Progenitor cell of endocrine pancreas (in vitro differentiated cells): Measurements from ENCODE around the gene MAP3K4. TPM values are rescaled to one million over a fixed set of nuclear protein-coding genes. Genes with fewer than 3 reads are reported as not detected.

Source experiments
- DNase-seq: peaks from one replicate; pipeline ENCODE4 v3.0.0; 2021; ENCODE audit warnings: low spot score; ENCODE audit not compliant: unreplicated experiment
- H3K27ac Mint-ChIP-seq: 2 replicates; pipeline ENCODE4 v1.8.0; 2021; ENCODE audit warnings: mild to moderate bottlenecking, moderate library complexity, mixed read lengths
- H3K27me3 Mint-ChIP-seq: 2 replicates; pipeline ENCODE4 v1.8.0; 2021; ENCODE audit warnings: mixed read lengths
- H3K36me3 Mint-ChIP-seq: 2 replicates; pipeline ENCODE4 v1.8.0; 2022; ENCODE audit warnings: mixed read lengths; ENCODE audit not compliant: insufficient read depth
- H3K4me1 Mint-ChIP-seq: 2 replicates; pipeline ENCODE4 v1.8.0; 2021; ENCODE audit warnings: low read depth, mixed read lengths
- H3K4me3 Mint-ChIP-seq: 2 replicates; pipeline ENCODE4 v1.8.0; 2021; ENCODE audit warnings: low read depth, mild to moderate bottlenecking, moderate library complexity, mixed read lengths
- H3K9me3 Mint-ChIP-seq: 2 replicates; pipeline ENCODE4 v1.8.0; 2021; ENCODE audit warnings: low read depth, mixed read lengths
- total RNA-seq: library from RNA; stranded (reverse); gene quantifications from 2 replicates; pipeline ENCODE4 v1.2.1, GENCODE V29; 2021
- TF ChIP-seq, protein P1 (sequence below): fragments of 200-600 bp; sonication (generic); IDR thresholded peaks from one replicate; pipeline ENCODE4 v1.5.0; 2021; ENCODE audit warnings: antibody characterized with exemption, mild to moderate bottlenecking; ENCODE audit not compliant: unreplicated experiment

The MAP3K4 gene
- total RNA-seq, 1 donor from 2014 or later, result 68.1 TPM

DNA sequence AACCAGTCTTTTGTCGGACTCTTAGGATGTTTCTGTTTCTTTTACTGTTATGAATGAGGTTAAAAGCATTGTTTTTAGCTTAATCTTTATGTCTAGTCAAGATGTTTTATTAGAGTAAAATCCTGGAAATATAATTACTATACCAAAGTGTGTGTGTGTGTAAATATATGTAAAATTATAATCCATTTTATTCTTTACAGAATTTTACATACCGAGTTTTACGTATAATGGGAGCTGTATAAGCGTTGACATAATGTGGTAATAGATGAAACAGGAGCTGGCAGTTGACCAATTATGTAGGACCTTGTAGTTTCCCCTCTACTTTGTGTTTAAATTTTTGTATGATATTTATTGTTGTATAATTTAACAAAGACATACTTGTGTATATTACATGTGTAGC, 16.7 kb downstream of the MAP3K4 start:
- TF ChIP-seq, protein P1, sequence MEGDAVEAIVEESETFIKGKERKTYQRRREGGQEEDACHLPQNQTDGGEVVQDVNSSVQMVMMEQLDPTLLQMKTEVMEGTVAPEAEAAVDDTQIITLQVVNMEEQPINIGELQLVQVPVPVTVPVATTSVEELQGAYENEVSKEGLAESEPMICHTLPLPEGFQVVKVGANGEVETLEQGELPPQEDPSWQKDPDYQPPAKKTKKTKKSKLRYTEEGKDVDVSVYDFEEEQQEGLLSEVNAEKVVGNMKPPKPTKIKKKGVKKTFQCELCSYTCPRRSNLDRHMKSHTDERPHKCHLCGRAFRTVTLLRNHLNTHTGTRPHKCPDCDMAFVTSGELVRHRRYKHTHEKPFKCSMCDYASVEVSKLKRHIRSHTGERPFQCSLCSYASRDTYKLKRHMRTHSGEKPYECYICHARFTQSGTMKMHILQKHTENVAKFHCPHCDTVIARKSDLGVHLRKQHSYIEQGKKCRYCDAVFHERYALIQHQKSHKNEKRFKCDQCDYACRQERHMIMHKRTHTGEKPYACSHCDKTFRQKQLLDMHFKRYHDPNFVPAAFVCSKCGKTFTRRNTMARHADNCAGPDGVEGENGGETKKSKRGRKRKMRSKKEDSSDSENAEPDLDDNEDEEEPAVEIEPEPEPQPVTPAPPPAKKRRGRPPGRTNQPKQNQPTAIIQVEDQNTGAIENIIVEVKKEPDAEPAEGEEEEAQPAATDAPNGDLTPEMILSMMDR, result no peak
- peaks cover 3% of the 10 kb centered on the region for H3K9me3 Mint-ChIP-seq
- H3K27me3 Mint-ChIP-seq, result no peaks in the 10 kb centered on the region
- peaks cover 4% of the 10 kb centered on the region for H3K36me3 Mint-ChIP-seq
- no peak overlapping the region for H3K27ac Mint-ChIP-seq
- no peak for DNase-seq
- H3K4me3 Mint-ChIP-seq, result no peak overlapping the region
- peaks cover 24% of the 10 kb centered on the region for H3K4me1 Mint-ChIP-seq

DNA sequence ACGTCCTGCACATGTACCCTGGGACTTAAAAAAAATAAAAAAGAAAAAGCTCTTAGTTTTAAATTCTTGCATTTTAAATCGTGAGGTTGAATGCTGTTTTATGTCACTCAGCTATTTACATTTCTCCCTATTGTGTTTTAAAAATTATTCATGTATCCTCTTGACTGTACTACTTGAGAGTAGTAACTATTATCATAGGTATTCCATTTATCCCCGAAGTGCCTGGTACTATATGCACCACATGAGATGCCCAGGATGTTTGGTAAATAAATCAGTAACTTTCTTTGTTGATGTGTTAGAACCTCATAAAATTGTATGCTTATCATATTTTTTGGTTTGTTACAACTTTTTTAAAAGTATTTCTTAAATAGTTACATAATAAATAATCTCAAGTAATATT, 18.4 kb downstream of the MAP3K4 start:
- H3K36me3 Mint-ChIP-seq, result peaks cover 4% of the 10 kb centered on the region
- TF ChIP-seq, protein P1, result no peak
- H3K27ac Mint-ChIP-seq, result no peak overlapping the region
- H3K4me1 Mint-ChIP-seq, result peaks cover 17% of the 10 kb centered on the region
- H3K9me3 Mint-ChIP-seq, result peaks cover 3% of the 10 kb centered on the region
- no peak for DNase-seq
- H3K4me3 Mint-ChIP-seq, result no peak overlapping the region
- no peaks in the 10 kb centered on the region for H3K27me3 Mint-ChIP-seq

DNA sequence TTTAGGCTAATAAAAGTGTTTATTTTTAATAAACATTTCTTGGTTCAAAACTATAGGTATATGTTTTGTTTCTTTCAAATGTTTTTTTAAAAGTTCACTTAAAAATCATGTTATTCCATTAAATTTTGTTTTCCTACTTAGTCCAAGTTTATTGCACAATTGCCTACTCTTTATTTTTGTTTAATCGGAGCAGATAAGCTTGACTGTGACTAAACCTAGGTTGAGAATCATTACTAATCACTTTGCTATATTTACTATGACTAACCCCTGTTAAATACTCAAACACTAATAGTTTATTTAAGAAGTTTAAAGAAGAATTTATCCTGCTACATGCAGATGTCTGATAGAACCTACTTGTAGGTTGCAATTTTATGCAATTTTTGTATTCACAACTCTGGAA, 18.8 kb downstream of the MAP3K4 start:
- H3K4me1 Mint-ChIP-seq, result peaks cover 17% of the 10 kb centered on the region
- no peak overlapping the region for H3K27ac Mint-ChIP-seq
- TF ChIP-seq, protein P1, result no peak
- no peaks in the 10 kb centered on the region for H3K27me3 Mint-ChIP-seq
- H3K4me3 Mint-ChIP-seq, result no peak overlapping the region
- DNase-seq, result no peak
- H3K36me3 Mint-ChIP-seq, result peaks cover 4% of the 10 kb centered on the region
- peaks cover 3% of the 10 kb centered on the region for H3K9me3 Mint-ChIP-seq

DNA sequence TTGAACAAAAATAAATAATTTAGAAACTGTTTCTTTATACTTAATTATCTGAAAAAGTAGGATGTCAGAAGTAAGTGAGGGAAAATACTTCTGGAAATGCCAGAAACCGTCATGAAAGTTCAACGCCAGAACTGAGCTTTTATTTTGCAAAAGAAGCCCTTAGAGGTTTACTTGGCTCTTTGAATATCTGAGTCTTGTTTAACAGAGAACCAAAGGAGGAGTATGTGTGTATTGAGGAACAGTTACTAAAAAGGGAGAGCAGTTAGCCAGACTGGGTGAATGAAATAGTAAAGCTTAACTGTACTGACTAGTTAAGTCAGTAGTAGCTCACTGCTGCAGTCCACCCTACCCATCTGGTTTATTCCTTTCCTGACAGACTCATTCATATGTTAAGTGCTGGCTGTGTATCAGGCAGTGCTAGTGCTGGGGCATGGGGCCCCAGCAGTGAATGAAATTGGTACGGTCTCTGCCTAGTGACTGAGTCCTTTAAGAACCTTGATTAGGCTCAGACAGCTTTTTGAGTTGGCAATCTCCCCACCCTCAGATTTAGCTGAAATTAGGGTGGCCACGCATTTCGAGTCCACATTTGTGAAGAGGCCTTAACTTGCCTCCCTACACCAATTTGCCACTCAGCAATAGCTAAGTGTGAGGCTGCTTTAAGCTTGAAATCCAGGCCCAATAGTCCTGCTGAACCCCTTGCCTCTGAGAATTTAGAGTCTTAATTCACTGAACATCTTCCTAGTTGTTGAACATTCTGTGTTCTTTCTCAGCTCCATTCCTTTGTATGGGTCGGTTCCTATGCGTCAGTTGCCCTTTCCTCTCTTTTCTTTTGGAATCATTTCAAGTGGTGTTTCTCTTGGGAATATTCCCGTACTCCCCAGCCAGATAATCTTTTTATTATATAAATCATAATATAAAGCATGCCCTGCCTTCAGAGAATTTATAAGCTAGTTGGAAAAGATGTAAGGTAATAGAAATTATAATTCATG, 20.2 kb downstream of the MAP3K4 start:
- TF ChIP-seq, protein P1, result no peak
- Mint-ChIP-seq H3K27me3 (no peaks in the 10 kb centered on the region), H3K4me3 (no peak overlapping the region), H3K36me3 (peaks cover 4% of the 10 kb centered on the region), H3K4me1 (peaks cover 17% of the 10 kb centered on the region), H3K9me3 (peaks cover 3% of the 10 kb centered on the region), H3K27ac (no peak overlapping the region)
- DNase-seq, result no peak

DNA sequence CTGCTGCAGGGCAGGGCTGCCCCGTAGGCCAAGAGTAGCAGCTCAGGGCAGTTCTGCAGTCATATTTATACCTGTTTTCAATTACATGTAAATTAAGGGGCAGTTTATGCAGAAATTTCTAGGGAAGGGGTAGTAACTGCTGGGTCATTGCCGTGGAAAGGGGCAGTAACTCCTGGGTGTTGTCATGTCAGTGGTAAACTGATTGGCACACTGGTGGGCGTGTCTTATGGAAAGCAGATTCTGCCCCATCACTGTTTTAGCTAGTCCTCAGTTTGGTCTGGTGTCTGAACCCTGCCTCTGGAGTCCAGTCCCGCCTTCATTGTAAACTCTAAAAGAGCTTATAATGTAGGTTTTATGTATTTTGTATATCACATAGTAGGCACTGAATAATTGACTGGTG, 22.1 kb downstream of the MAP3K4 start:
- H3K4me1 Mint-ChIP-seq, result peaks cover 19% of the 10 kb centered on the region
- DNase-seq, result no peak
- no peaks in the 10 kb centered on the region for H3K27me3 Mint-ChIP-seq
- H3K9me3 Mint-ChIP-seq, result peaks cover 3% of the 10 kb centered on the region
- H3K27ac Mint-ChIP-seq, result no peak overlapping the region
- H3K4me3 Mint-ChIP-seq, result no peak overlapping the region
- H3K36me3 Mint-ChIP-seq, result peaks cover 4% of the 10 kb centered on the region
- TF ChIP-seq, protein P1, result no peak
